Cortex of kidney (tissue), 1 donor: ENCODE data around the gene MNS1.
"Not testable (repeated sequence)": the region's sequence is repeated elsewhere in the genome, so short reads cannot be mapped to it uniquely, and the experiment has no call there.

Source experiments
- DNase-seq: peaks from one replicate; lab custom pipeline; 2025; lab: John Stamatoyannopoulos, UW

Gene MNS1

DNA sequence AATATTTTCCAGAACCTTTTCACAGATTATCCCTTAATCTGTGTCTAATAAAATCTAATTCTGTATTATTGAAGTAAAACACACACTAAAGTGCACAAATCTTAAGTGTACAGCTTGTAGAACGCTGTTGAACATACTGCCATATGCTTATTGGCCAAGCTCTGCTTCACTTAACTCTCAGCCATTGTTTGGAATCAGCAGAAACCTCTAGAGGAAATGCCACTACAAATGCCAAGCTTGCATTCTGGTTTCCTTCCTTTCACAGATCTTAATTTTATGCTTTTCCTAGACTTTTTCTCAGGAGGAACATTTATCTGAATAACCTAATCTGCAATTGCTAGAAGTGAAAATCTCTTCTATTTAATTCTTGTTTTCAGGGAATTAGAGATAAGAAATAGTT lies 10.1 kb downstream of the MNS1 start:
- DNase-seq = no peak

DNA sequence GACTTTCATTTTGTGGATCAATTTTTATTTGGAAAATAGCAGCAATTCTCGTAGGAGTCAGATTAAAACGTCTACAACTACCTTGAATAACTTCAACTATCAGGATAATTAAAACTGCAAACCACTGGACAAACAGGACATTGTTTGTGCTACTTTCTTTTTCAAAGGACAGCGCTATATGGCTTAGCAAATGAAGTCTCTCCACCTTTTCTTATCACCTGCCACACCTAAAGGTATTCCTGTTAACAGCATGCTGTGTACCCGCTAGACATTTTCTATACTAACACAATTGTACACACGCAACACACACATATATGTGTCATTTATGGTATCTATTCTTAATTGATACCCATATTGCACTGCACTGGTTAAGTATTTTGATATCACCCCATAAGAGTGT lies 19.2 kb downstream of the MNS1 start:
- no peak for DNase-seq

DNA sequence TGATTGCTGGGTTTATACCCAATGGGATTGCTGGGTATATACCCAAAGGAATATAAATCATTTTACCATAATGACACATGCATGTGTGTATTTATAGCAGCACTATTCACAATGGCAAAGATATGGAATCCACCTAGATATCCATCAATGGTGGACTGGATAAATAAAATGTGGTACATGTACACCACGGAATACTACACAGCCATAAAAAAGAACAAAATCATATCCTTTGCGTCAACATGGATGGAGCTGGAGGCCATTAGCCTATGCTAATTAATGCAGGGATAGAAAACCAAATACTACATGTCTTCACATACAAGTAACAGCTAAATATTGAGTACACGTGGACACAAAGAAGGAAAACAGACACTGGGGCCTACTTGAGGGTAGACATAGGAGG lies 22.6 kb downstream of the MNS1 start:
- DNase-seq = no peak

DNA sequence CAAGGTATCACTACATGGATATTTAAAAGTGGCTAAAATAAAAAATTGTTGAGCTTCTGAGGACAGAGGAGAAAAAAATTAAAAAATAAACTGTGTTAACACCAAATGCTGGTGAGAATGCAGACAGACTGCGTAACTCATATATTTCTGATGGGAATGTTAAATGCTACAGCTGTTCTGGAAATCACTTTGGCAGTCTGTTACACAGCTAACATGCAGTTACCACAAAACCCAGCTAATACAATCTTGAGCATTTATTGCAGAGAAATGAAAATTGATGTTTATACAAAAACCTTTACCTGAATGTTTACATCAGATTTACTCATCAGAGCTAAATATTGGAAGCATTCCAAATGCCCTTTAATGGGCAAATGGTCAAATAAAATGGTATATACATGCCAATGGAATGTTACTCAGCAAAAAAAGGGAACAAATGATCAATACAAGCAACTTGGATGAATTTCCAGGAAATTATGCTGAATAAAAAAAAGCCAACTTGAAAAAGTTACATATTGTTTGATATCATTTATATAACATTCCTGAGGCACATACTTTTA lies 24.6 kb downstream of the MNS1 start:
- DNase-seq = no peak

DNA sequence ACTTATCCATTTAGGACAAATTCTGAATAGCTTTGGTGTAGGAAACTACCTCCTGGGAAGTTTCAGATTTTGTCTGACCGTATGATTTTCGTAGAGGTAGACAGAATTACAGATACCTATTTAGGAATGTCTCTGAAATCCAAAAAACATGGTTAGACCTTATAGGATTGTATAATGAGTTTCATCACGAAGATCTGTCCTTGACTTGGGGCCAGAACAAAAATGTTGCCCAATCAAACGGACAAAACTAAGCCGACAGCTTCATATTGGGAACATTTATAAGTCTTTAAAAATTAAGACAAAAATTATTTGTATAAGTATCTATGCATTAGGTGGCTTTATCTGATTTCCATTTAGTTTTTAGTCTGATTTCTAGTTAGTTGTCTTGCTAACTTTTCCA lies 32.6 kb downstream of the MNS1 start:
- no peak for DNase-seq

DNA sequence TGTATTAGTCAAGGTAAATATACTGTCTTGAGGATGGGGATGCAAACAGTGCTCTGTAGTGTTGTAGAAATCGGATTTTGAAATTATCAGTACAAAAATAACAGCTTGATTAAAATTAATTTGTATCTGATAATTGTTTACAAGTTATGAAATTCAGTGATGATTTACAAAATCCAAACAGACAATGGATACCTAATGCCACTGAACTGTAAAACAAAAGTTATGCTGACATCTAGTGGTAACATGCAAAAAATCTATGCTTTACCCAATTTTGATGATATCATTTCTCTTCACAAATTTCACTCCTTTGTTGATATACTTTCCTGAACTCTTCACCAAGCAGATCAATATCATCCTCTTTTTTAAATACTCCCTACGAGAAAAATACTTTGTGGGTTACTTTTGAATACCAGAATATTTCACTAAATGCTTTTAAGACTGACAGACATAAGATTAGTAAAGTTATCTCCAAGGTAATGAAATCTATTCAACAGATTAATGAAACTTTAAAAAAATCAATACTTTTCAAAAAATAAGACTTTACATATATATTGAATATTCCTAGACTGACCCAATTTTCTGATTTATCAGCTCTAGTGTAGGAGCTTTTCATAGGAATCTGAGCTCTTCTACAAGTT lies 36.0 kb downstream of the MNS1 start:
- no peak for DNase-seq

DNA sequence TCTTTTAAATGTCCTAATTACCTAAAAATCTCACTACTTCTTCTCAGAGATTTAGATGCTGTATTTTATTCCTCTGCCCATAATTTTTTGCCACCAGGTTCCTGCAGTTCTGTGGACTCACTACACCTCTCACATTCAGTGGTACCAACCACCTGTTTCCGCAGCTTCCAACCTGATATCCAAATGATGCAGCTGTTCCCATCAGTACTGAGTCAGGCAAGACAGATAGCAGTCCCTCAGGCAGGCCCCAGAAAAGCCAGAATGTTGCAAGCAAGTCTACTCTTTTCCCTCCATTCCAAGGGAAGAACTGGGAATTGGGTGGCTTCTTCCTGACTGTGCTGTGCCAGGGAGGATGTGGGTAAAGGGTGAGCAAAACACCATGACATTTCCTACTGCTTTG lies 39.0 kb downstream of the MNS1 start:
- DNase-seq = no peak

DNA sequence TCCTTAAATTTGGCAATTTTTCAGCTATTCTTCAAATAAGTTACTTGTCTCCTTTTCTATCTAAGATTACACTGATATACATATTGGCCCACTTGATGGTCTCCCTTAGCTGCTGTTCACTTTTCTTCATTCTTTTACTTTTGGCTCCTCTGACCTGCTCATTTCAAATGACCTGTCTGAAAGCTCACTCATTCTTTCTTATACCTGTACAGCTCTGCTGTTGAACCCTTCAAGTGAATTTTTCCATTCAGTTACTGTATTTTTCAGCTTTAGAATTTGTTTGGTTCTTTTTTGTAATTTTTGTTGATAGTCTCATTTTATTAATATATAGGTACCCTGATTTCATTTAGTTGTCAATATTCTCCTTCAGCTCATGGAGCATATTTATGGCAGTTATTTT lies 39.7 kb downstream of the MNS1 start:
- no peak for DNase-seq

DNA sequence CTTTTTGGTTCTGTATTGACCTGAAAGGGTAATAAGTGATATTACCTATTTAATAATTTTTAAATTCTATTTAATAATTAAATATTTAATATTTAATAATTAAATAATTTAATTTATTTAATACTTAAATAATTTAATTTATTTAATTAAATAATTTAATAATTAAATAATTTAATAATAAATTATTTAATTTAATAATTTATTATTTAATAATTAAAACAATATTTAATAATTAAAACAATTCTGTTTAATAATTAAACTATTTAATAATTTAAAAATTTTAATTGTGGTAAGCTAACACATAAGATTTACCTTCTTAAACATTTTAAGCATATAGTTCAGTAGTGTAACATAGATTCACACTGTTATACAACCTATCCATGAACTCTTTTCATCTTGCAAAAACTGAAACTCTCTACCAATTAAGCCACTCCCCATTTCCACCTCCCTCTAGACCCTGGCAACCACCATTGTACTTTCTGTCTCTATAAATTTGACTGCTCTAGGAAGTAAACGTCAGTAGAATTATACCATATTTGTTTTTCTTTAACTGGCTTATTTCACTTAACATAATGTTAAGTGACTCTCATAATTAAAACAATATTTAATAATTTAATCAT lies 51.7 kb downstream of the MNS1 start:
- not testable (repeated sequence) for DNase-seq

DNA sequence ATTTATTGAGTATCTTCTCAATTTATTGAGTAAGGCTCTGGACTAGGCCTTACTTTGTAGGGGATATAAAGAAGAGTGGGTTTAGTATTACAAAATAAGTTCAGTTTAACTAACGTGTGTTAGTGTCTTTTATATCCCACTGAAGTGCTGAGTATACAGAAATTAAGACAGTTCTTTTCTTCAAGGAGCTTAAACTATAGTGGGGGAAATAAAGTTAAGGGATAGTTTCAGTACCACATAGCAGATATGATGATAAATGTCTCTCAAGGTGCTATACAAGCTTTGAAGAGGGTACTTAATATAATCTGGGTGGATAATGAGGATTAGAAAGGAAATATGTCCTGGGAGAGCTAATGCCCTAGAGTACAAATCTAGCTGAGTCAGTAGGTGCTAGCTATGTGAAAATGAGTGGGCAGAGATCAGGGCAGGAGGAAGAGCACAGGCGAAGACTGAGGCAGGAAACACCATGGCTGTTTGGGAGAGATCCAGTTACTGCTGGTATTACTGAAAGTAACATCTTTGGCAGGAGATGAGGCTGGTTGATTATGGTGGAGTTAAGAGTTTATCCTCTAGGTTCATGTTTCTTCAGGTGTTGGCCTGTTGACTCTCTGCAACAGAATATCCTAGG lies 53.7 kb downstream of the MNS1 start:
- no peak for DNase-seq

DNA sequence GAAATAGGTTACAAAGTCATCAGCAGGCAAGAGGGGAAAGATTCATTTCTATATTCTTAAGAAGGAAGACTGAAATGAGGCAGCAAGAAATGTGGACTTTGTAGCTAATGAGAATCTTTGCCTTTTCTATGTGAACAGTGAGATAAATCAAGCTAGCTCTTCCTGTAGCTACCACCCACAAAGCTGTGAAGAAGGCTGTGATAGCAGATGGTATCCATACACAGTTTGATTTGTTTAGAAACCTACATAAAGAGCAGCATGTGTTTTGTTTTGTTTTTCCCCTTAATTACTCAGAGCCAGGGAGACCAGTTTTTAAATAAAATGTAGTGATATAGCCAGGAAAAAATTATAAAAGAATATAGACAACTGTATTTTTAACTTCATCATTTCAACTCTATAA lies 54.2 kb downstream of the MNS1 start:
- no peak for DNase-seq

DNA sequence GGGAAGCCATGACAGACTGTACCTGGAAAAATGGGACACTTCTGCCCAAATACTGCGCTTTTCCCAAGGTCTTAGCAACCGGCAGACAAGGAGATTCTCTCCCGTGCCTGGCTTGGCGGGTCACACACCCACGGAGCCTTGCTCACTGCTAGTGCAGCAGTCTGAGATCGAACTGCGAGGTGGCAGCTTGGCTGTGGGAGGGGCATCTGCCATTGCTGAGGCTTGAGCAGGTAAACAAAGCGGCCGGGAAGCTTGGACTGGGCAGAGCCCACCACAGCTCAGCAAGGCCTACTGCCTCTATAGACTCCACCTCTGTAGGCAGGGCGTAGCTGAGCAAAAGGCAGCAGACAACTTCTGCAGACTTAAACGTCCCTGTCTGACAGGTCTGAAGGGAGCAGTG lies 65.7 kb downstream of the MNS1 start:
- DNase-seq = not testable (repeated sequence)

DNA sequence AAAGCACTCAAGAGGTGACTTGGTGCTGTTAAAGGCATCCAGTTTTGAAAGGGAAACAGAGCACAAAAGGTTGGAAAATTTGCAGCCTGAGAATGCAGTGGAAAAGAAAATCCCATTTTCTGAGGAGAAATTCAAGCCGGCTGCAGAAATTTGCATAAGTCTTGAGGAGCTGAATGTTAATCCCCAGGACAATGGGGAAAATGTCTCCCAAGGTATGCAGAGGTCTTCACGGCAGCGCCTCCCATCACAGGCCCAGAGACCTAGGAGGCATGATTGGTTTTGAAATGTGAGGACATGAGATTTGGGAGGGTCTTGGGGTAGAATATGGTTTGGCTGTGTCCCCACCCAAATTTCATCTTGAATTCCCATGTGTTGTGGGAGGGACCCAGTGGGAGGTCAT lies 67.6 kb downstream of the MNS1 start:
- not testable (repeated sequence) for DNase-seq

DNA sequence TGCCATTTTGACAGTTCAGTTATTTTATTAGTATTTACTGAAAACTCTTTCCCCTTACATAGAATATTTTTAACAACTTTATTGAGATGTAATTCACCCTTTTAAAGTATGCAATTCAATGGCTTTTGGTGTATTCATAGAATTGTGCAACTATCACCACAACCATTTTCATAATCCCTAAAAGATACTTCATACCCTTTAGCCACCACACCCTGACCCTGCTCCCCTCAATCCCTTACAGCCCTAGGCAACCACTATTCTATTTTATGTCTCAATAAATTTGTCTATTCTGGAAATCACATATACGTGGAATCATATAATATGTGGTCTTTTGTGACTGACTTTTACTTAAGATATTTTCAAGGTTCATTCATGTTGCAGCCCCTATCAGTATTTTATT lies 70.0 kb downstream of the MNS1 start:
- DNase-seq = no peak

DNA sequence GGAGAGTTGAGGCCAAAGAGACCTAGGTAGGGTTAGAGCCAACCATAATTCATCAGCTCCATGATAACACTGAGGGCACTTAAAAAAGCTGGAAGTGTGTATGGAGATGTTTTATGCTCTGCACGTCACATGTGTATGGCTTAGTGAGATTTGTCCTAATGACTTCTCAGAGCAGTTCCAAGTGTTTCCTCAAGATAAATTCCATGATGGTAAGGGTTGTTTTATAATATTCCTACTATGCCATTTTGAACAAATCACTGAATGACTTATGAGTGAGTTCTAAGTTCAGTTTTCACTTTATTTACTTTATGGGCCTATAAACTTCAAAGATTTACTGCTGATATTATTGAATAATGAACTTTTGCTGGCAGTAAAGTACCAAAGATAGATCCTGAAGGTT lies 71.7 kb downstream of the MNS1 start:
- DNase-seq = no peak

DNA sequence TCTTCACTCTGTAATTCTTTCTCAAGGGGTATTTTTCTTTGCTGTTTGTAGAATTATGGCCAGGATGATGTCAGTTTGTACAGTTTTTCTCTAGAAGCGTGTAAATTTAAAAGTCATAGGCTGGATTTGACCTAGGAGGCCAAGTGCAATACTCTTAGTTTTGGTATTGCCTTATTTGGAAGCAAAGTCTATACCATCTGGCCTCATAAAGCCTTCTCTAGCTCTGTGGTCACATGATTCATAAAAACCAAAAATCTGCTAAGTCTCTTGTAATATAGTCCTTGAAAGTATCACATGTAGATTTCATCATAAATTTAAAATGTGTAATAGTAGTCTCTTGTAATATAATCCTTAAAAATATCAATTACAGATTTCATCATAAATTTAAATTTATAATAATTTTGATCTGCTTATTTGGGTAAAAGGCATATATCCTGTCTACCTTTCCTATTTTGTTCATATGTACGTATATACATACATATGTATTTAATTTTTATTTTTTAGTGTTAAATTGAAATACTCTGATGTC lies 74.1 kb downstream of the MNS1 start:
- no peak for DNase-seq

DNA sequence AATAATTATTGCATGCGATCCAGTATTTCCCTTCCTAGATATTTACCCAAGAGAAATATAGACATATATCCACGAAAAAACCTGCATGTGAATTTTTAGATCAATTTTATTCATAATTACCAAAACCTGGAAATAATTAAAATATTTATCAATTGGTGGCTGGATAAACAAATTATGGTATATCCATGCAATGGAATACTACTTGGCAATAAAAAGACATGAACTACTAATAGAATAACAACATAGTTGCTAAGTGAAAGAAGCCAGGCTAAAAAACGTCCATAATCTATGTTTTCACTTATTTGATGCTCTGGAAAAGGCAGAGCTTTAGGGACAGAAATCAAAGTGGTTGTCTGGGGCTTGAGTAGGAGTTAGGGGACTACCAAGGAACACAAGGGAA lies 79.0 kb downstream of the MNS1 start:
- DNase-seq = no peak

DNA sequence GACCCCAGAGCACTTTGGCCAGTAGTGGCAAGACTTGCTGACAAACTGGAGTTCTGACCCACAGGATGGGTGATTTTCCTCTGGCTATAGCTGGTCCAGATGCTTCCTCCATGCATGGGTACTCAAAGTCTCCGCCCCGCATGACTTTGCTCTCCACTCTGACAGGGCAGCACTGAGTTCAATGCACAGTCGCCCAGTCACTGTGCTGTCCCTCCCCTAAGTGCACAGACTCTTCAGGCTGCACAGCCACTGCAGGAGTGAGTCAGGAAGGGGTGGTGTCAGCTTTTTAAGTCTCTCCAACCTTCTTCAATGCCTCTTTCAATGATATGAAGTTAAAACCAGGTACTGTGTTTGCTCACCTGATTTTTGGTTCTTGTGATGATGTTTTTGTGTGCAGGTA lies 81.9 kb downstream of the MNS1 start:
- DNase-seq = no peak
